Placental epithelial cell (primary cell): Measurements from ENCODE around the gene DMRTA2. TPM values are rescaled to one million over a fixed set of nuclear protein-coding genes. Genes with fewer than 3 reads are reported as not detected.

Experiments
- total RNA-seq: library from RNA; depleted of rRNA; stranded (reverse); fragments of >200 nt; gene quantifications from 2 replicates; pipeline ENCODE4 v1.2.3, GENCODE V29; 2012

DMRTA2 gene
- not detected in 2 replicates for total RNA-seq

DNA sequence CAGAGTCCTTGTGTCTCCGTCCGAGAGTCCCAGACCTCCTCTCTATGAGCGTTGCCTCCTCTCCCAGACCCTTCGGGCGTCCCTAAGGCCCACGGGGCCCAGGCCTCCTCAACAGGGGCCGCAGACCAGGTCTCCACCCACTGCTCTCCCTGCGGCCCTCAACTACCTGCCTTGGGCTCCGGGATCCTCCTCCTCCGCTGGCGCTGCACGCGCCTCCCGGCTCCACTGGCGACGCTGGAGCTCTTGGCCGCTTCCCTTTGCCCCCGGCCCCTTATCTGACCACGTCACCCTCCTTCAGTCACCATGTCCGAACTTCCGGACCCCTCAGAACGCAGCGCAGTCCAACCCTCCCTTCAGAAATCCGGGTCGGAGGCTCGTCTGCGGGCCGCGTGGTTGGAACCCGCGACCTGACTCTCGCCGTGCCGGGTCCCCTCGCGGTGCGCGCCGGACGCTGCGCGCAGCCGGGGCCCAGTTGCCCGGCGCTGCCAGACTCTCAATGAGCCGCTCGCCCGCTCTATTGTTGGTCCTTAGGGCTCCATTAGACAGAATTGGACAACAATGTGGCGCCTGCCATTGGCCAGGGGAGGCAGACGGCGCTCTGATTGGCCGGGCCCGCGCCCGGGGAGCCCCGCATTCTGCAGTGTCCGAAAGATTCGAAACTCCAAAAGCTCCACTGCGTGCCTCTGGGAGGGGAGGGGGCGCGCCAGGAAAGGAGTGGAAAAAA is at the start of gene DMRTA2:
TSS of gene DMRTA2 (minus strand) at position 498 of the 724 bp plus-strand sequence. CDS start 1,907 bp downstream, outside the sequence.

